DND-41 (cell line): ENCODE measurements around the gene MYRIP.

Experiments
- CTCF ChIP-seq: IDR thresholded peaks from 2 replicates; pipeline ENCODE4 v1.5.1; 2012; ENCODE audit warnings: borderline replicate concordance, low read length, moderate library complexity, mild to moderate bottlenecking; ENCODE audit not compliant: poor library complexity, severe bottlenecking; ENCODE audit errors: extremely low read depth
- EZH2 ChIP-seq: IDR thresholded peaks from 3 replicates; pipeline ENCODE4 v1.6.1; 2012; ENCODE audit warnings: borderline replicate concordance, low read depth, mild to moderate bottlenecking, moderate library complexity, low read length, inconsistent platforms; ENCODE audit not compliant: severe bottlenecking

GRCh38 chr3:40071683-40072238 is 262.4 kb downstream of the MYRIP start:
- TF ChIP-seq CTCF (no peak), EZH2 (no peak)
